ENCODE data around the gene CTF1.

CTF1 gene

DNA sequence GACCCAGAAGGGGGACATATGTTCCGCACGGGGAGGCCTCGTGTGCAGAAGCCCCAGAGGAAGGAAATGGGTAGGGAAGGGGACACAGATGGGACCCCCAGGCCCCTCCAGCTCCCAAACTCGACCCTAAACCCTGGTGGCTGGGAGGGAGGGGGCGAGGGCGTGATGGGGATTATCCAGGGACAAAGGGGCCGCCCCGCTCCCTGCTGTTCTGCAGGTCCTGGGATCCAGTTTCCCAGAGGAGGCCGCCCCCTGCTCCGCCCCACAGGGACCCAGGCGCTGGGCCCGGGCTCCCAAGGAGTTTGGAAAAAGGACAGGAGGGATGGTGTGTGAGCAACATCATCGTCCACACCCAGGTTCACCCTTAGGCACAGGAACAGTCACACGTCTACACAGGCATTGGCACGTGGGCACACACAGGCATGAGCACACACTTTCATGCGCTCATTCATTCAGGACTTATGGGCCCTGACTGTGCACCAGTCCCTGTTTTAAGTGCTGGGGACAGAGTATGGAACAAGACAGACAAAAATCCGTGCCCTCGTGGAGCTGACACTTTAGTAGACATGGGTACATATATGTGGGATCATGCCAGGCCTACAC lies 14.1 kb downstream of the CTF1 start:
- no peak for DNase-seq (ENCODE audit: low read depth)

DNA sequence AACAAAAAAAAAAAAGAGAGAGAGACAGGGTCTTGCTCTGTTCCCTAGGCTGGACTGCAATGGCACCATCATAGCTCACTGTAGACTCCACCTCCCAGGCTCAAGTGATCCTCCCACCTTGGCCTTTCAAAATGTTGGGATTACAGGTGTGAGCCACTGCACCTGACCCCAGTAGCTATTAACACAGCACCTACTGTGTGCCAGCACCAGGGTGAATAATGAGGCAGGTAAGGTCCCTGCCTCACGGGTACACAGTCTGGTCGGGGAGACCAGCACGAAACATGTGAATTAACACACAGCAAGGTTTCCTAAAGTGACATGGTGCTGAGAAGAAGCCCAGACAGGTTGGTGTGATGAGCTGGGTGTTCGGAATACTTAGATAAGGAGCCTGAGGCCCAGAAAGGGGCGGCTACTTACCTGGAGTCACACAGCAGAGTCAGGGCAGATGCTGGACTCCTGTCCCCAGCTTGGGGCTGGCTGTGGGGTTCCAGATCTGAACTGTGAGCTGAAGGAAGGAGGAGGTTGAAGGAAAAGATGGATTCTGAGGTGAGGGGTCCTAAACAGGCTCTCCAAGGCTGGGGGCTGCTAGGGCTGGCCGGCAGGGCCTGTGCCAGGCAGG lies 16.5 kb downstream of the CTF1 start:
- no peak for DNase-seq (ENCODE audit: low read depth)

DNA sequence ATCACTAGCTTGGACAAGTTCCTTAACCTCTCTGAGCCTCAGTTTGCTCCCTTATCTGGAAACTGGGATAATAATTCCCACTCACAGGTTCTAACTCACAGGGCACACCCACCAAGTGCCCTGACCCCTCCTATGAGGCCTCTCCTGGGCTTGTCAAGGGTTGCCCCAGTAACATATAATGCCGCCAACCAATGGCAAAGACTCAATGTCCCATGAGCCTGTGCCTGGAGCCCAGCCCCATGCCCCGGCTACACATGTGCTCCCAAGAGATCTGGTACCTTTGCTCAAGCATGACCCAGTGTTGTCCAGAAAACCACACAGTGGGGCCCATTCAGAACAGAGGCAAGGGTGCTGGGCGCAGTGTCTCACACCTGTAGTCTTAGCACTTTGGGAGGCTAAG lies 18.4 kb downstream of the CTF1 start:
- no peak for DNase-seq (ENCODE audit: low read depth)

DNA sequence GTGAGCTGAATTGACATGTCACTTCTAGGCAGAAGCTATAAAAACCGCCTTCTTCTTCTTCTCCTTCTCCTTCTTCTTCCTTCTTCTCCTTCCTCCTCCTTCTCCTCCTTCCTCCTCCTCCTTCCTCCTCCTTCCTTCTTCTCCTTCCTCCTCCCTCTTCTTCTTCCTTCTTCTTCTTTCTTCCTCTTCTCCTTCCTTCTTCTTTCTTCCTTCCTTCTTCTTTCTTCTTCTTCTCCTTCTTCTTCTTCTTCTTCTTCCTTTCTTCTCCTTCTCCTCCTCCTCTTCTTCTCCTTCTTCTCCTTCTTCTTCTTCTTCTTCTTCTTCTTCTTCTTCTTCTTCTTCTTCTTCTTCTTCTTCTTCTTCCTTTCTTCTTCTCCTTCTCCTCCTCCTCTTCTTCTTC lies 22.2 kb downstream of the CTF1 start:
- DNase-seq (ENCODE audit: low read depth): no peak

DNA sequence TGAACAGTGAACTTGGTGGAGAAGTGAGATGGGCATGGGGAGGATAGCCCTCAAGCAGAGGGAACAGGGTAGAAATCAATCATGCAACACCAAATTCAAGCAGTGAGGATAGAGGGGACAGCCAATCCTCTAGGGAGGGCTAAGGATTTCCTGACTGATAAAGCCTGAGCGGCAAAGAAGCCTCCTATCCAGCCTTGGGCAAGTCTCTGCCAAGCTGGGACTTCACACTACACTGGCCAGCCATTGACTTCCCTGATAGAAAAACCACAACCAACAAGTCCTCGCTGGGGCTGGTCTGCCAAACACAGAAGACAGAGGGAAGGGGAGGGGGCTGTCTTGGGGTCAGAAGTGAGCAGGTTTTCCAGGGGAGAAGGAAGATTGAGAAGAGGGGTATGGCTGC lies 24.5 kb downstream of the CTF1 start:
- DNase-seq (ENCODE audit: low read depth): no peak

DNA sequence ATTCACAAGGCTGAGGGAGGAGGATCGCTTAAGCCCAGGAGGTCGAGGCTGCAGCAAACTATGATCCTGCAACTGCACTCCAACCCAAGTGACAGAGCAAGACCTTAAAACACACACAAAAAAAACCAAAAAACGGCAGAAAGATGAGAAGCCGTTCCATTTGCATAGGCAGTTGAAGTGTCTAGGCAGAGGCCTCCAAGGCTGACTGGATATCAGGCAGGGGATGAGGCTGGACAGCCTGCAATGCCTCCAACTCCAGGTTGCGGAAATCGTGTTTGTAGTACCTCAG lies 25.0 kb downstream of the CTF1 start:
- no peak for DNase-seq (ENCODE audit: low read depth)

DNA sequence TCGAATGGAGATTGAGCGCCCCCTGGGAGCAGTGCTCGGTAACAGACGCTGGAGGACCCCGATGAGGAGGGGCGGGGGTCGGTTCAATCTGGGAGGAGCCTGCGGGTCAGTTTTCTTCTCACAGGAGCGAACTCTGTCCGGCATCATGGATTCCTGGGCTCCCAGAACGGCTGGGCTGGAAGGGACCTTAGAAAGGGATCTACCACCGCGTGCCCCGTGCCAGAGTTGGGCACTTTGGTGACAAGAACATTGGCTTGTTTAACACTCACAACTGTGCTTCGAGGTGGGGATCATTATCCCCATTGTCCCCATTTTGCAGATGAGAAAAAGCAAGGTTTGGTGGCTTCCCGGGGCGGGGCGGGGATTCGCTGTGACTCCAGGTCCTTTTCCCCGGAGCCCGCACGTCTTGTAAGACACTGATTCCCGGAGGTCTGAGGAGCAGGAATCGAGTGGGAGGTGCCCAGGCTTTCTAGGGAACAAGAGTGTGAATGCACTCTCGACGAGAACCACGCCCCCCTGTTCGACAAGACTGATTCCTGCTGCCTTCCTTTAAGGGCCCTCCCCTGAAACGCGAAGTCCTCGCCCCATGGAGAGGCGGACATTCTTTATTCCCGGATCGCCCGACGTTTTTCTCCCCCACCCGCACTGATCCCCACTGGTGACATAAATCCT lies 25.5 kb downstream of the CTF1 start:
- DNase-seq (ENCODE audit: low read depth): peak; percentile 75

DNA sequence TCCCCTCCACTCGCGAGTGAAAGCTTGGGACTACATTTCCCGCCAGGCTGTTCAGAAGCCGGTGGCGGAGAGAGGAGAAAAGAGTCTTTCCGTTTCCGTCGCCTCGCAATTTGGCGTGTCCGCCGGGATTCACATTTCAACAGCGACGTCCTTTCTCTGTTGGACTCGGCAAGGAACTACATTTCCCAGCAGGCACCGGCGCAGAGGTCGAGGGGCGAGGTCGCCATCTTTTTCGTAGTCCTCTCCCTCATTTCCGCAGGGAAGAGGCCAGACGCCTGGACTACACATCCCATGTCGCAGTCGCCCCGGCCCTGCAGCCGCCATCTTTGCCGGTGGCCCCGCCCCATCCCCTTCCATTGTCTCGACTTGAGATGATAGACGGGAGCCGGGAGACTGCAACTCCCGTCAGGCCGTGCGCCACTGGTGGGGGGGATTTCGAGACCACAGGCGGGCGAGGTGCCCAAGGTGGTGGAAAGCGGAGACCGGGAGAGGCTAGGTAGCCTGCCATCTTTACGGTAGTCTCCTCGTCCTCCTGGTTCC lies 26.1 kb downstream of the CTF1 start:
- peak; percentile 100 for DNase-seq (ENCODE audit: low read depth)

DNA sequence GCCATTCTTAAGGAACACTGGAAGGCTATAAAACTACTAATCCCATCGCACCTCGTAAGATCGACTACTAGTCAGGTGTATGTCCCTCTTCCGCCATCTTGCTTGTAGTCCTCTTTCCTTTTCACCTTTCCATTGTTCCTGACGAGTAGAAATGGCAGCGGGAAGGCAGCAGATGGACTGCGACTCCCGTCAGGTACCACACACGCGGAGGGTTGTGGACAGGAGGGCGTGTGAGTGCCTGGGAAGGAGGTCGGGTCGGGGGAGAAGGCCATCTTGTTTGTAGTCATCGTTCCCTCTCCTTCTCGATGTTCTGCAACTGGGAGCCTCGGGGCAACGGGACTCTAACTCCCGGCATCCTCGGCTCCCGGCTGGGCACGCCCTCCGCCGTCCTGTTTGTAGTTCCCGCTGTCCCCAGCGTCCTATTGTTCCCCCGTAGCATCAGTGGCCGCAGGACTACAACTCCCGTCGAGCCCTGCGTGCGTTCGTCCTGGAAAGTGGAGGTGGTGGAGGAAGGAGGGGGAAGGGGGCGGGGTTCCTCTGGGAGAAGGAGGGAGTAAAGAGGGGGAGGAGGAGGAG lies 26.6 kb downstream of the CTF1 start:
- DNase-seq (ENCODE audit: low read depth): peak; percentile 97

DNA sequence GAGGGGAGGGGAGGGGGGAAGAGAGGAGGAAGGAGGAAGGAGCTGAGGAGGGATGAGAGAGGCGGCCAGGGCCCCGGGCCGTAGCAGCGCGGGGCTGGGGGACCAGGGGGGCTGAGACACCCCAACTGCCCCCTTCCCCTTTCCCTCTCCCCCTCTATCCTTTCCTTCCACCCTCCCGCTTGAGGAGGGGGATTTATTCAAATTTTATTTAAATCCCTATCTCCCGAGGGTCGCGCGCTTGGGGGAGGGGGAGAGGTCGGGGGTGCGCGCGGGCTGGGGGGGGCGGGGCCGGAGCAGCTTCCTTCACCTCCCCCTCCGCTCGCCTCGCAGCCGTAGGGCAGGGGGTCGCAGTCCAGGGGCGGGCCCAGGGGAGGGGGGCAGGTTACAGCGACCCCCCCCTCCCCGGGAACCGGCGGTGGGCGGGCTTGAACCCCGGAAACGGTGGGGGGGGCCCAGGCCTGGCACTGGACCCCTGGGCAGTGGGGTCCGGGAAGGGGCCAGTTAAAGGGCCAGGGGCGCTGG lies 27.2 kb downstream of the CTF1 start, which contains the start of gene FBXL19:
TSS of gene FBXL19 (plus strand) at position 19 of the 522 bp plus-strand sequence. CDS start 2,183 bp downstream, outside the sequence.
- DNase-seq (ENCODE audit: low read depth): no peak

DNA sequence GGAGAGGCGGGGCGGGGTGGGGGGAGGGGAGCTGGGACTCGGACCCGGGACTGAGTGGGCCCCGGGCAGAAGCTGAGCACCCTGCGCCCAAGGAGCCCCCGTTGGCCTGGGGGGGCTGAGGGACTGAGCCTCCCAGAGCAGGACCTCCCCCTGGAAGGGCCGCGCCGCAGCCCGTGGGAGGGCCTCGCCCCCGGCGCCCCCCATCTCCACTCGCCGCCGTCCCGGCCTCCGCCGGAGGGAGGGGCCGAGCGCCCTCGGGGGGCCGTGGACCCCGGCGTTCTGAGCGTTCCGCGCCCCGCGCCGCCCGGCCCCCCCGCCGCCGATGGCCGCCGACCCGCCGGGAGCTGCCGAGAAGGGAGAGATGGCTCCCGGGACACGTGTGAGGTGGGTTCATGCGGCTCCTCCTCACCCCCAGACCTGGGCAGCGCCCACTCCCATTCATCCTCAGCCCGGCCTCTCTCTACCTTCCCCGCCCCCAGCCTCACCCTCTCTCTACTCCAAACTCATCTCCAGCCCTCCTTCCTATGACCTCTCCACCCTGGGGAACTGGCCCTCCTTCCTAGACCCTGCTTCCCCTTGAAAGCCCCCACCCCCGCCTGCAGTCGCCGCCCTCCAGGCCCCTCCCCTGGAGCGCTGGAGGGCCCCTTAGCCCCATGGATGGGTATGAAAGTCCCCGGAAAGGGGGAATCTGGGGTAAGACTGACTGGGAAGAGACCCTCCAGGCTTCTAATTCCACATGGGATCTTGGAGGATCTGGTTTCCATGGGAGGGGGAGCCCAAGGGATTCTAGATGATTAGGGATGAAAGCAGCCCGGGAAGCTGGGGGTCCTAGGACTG lies 27.9 kb downstream of the CTF1 start:
- no peak for DNase-seq (ENCODE audit: low read depth)

DNA sequence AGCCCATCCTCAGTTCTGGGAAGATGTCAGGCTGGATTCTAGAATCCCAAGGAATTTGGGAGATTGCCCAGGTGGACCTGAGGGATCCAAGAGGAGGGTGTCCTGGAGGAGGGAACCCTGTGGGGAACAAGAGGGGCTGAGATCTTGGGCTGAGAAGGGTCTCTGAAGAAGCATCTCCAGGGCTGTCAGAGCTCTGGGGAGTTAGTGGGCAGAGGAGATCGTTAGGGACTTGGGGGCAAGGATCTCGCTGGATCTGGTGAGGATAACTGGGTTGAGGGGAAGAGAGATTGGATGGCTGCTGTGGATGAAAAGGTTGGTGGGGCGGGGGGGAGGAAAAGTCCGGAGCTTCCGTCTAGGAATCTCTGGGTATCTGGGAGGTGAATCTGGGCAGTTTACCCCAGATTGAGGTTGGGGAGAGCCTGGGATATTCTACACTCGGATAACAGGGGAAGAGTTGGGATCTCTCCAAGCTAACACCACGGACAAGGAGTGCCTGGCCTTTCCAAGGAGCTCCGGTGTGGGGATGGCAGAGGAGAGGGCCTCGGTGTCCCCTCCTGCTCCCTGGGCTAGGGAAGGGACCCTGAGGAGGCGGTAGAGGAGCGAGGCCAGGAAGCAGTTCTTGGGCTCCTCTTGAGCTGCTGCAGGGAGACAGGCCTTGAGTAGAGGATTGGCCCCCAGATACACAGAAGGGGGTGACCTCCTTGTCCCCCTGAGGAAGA lies 28.7 kb downstream of the CTF1 start:
- DNase-seq (ENCODE audit: low read depth): no peak

DNA sequence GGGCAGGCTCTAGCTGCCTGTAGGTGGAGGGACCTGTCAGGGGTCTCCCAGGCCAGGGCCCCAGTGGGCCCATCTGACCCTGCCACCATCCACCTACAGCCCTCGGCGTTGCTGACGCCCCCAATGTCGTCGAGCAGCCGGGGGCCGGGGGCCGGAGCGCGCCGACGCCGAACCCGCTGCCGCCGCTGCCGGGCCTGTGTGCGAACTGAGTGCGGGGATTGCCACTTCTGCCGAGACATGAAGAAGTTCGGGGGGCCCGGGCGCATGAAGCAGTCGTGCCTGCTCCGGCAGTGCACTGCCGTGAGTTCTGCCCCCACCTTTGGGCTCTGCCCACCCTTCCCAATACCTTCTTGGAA lies 29.2 kb downstream of the CTF1 start:
- DNase-seq (ENCODE audit: low read depth): no peak

DNA sequence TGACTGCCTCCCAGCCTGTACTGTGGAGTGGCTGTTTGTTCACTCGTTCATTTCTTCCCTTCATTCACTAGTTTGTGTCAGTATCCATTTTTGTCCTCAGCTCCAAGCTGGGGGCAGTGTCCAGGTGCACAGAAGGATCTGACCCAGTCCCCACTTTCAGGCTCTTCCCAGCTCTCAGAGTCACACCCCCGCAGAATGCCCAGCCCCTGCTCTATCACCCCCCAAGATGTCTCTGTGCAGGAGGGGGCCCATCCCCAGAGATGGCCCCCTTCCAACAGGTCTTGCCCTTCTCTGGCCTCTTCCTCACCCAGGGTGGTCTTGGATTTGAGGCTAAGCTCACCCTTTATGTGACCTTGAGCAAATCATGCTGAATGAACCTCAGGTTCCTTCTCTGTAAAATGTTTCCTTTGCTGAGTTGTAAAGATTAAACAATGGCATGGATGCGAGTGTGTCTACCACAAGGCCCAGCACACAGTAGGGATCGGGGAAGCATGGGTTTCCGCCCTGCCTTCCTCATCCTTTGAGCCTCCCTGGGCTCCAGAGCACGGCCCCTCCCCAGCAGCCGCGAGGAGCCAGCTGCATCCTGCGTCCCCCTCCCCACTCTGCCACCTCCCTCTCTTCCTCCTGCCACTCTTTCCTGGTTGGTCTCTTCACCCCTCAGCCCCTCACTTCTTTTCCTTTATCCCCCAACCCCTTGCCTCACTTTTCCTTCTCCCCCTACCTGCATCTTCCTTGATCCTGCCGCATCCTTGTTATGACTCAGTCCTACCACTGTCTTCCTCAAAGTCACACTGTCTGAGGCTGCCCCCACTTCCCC lies 29.8 kb downstream of the CTF1 start:
- no peak for DNase-seq (ENCODE audit: low read depth)

DNA sequence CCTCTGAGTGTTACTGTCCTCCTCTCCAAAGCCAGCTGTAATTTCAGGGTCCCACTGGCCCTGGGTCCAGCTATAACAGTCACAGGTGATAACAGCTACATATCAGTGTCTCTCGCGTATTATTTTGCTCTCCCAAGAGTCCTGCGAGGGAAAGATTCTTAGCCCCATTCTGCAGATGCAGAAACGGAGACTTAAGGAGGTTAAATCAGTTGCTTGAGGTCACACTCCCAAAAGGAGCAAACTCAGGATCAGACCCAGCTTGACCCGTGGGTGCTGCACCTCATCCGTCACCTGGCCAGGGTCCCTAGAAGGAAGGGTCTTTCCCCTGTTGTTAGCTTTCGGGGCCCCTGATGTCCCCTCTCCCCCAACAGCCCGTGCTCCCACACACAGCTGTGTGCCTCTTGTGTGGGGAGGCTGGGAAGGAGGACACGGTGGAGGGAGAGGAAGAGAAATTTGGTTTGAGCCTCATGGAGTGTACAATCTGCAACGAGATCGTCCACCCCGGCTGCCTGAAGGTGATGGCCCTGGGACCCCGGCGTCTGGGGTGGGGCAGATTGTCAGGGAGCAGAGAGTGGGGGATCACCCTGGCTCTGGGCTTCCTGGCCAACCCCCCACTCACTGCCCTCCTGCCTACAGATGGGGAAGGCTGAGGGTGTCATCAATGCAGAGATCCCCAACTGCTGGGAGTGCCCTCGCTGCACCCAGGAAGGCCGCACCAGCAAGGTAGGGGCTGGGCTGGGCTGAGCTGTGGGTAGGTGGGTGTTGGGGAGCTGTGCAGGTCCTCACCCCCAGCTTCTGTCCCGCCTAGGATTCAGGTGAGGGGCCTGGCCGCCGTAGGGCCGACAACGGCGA lies 30.7 kb downstream of the CTF1 start:
- DNase-seq (ENCODE audit: low read depth): no peak

DNA sequence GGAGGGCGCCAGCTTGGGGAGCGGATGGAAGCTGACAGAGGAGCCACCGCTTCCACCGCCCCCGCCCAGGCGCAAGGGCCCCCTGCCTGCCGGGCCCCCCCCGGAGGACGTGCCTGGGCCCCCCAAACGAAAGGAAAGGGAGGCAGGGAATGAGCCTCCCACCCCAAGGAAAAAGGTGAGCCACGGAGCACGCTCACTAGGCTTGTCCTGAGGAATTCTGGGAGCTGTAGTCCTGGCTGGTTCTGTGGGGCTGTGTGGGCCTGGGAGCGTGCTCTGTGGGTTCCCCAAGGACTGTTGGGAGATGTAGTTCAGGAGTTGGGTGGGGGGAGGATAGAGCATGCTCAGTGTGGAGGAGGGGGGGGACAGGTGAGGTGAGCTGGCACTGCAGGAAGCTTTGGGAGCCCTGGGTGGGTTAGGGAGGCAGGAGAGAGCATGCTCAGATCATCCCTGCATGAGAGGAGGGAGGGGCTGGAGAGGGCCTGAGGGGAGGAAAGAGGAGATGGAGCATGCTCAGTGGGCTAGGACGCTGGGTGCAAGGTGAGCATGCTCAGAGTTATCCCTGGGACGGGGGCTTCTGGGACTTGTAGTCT lies 31.5 kb downstream of the CTF1 start:
- no peak for DNase-seq (ENCODE audit: low read depth)

DNA sequence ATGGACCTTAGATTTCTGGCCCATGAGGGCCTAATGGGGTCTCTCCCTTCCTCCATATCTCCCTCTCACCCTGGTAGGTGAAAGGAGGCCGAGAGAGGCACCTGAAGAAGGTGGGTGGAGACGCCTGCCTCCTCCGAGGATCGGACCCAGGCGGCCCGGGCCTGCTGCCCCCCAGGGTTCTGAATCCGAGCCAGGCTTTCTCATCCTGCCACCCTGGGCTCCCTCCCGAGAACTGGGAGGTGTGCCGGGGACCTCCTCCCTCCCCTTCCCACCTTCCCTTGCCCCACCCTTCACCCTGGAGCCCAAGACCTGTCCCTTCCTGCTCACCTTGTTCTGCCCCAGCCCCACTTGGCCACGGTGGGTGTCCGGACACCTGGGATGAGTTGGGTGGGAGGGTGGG lies 32.0 kb downstream of the CTF1 start:
- no peak for DNase-seq (ENCODE audit: low read depth)

DNA sequence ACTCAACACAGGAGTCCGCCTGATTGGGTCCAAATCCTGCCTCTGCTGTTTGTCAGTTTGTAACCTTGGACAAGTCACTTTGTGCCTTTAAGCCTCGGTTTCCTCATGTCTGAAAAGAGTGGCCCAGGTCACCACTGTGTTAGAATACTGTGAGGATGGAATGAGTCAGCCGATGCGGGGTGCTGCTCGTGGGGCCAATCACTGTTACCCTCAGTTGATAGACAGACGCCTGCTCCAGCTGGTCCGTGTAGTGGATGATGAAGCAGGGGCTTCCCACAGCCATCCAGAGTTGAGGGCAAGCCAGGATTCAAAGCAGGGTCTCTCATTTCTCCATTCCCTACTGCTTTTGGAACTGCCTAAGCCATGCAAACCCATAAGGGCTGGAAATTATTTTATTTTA lies 32.8 kb downstream of the CTF1 start:
- no peak for DNase-seq (ENCODE audit: low read depth)

DNA sequence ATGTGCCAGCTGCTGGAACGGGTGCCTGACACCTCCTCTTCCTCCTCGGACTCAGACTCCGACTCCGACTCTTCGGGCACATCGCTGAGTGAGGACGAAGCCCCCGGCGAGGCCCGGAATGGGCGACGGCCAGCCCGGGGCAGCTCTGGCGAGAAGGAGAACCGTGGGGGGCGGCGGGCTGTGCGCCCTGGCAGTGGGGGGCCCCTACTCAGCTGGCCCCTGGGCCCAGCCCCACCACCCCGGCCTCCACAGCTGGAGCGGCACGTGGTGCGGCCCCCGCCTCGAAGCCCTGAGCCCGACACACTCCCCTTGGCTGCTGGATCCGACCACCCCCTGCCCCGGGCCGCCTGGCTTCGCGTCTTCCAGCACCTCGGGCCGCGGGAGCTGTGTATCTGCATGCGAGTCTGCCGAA lies 33.8 kb downstream of the CTF1 start:
- no peak for DNase-seq (ENCODE audit: low read depth)
